Measurements from ENCODE around the gene TDRD9. TPM values are rescaled to one million over a fixed set of nuclear protein-coding genes. Genes with fewer than 3 reads are reported as not detected.
A peak's percentile ranks its signal among the peaks of the same experiment; 100 is the strongest.

Gene TDRD9
- total RNA-seq, 2 experiments from 2014 or later = 1.2 to 1.6 TPM

DNA sequence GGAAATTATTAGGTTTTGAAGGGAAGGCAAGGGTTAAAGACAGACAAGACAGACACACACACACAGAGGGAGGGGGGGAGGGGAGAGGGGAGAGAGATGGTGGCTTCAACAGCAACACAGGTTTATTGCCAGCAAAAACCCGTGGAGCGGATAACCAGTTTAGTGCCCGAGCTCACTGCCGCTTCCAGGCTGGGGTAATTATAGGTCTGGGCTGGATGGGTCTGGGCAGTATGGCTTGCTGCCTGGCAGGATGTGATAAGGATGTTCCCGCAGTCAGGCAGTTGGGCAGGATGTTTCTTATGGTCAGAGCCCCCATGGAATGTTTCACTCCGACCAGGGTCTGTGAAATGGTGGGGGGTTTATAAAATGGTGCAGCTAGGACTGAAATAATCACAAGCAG, 4.4 kb upstream of the TDRD9 start:
- DNase-seq = no peak
- TF ChIP-seq, protein P1, sequence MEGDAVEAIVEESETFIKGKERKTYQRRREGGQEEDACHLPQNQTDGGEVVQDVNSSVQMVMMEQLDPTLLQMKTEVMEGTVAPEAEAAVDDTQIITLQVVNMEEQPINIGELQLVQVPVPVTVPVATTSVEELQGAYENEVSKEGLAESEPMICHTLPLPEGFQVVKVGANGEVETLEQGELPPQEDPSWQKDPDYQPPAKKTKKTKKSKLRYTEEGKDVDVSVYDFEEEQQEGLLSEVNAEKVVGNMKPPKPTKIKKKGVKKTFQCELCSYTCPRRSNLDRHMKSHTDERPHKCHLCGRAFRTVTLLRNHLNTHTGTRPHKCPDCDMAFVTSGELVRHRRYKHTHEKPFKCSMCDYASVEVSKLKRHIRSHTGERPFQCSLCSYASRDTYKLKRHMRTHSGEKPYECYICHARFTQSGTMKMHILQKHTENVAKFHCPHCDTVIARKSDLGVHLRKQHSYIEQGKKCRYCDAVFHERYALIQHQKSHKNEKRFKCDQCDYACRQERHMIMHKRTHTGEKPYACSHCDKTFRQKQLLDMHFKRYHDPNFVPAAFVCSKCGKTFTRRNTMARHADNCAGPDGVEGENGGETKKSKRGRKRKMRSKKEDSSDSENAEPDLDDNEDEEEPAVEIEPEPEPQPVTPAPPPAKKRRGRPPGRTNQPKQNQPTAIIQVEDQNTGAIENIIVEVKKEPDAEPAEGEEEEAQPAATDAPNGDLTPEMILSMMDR (IDR thresholded peaks at IDR 0.05) = no peak
- Mint-ChIP-seq H3K27ac (no peak overlapping the region), H3K4me3 (no peak overlapping the region), H3K4me1 (ENCODE audit: low read depth) (peaks cover 9% of the 10 kb centered on the region), H3K36me3 (ENCODE audit: low read depth) (peaks cover 4% of the 10 kb centered on the region), H3K27me3 (peaks cover 8% of the 10 kb centered on the region), H3K9me3 (no peaks in the 10 kb centered on the region)
- ChIA-PET POLR2A (no interaction called here), CTCF (interaction anchor here (2.0 to 3.9 kb wide), 3 partner anchors 14 to 154 kb away, joined by 4 to 24 read pairs (median 9); no protein-coding TSS in a partner anchor)
- ATAC-seq = no peak
- intact Hi-C loops (cut with micrococcal nuclease) = no loop called here

DNA sequence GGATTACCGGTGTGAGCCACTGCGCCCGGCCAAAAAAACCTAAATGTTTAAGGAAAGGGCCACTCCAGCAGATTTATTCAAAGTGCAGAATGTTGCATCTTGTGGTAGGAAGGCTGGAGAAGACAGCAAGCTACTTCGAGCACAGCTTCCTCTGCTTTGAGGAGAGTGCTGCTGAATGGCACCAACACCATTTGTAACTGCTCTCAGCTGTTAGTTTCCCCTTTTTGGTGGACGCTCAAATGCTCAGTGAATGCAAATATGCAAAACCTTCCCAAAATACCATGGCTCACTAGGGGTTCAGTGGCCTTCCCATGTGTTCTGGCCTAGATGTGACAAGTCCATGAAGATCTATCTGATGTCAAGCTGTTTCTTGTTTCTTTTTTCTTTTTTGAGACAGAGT, 2.9 kb upstream of the TDRD9 start:
- Mint-ChIP-seq H3K27ac (no peak overlapping the region), H3K9me3 (no peaks in the 10 kb centered on the region), H3K36me3 (ENCODE audit: low read depth) (no peaks in the 10 kb centered on the region), H3K4me1 (ENCODE audit: low read depth) (peaks cover 4% of the 10 kb centered on the region), H3K27me3 (peaks cover 8% of the 10 kb centered on the region), H3K4me3 (no peak overlapping the region)
- intact Hi-C loops (cut with micrococcal nuclease) = no loop called here
- TF ChIP-seq, protein P1 (IDR thresholded peaks at IDR 0.05) = no peak
- POLR2A ChIA-PET = no interaction called here
- CTCF ChIA-PET = interaction anchor here (3.9 kb wide), 1 partner anchor 25 kb away, joined by 24 read pairs; no protein-coding TSS in a partner anchor
- ATAC-seq (no peak), DNase-seq (no peak)

DNA sequence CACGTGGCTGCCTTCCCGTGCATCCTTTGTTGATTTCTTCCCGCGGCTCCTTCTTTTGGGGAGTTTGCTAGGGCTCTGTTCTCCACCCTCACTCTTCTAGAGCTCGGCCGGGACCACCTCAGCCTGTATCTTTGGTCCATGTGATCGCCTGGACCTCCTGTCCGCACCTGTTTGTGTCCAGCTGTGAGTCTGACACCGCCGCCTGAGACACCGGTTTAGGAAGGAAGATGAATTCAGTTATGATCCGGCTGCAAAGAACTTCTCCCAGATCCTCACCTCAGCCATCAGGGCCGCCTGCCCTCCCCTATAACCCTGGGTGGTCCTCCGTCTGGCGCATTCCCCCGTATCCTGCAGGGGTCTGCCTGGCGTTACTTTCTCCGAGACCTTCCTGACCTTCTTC, 690 bp upstream of the TDRD9 start:
- no peak for DNase-seq
- Mint-ChIP-seq H3K27me3 (peaks cover 8% of the 10 kb centered on the region), H3K36me3 (ENCODE audit: low read depth) (no peaks in the 10 kb centered on the region), H3K9me3 (no peaks in the 10 kb centered on the region), H3K27ac (no peak overlapping the region), H3K4me1 (ENCODE audit: low read depth) (peaks cover 3% of the 10 kb centered on the region), H3K4me3 (no peak overlapping the region)
- TF ChIP-seq, protein P1 (IDR thresholded peaks at IDR 0.05) = no peak
- ChIA-PET POLR2A (no interaction called here), CTCF (interaction anchor here (1.4 kb wide), 1 partner anchor 27 kb away, joined by 4 read pairs; no protein-coding TSS in a partner anchor)
- intact Hi-C loops (cut with micrococcal nuclease) = no loop called here
- ATAC-seq = no peak

DNA sequence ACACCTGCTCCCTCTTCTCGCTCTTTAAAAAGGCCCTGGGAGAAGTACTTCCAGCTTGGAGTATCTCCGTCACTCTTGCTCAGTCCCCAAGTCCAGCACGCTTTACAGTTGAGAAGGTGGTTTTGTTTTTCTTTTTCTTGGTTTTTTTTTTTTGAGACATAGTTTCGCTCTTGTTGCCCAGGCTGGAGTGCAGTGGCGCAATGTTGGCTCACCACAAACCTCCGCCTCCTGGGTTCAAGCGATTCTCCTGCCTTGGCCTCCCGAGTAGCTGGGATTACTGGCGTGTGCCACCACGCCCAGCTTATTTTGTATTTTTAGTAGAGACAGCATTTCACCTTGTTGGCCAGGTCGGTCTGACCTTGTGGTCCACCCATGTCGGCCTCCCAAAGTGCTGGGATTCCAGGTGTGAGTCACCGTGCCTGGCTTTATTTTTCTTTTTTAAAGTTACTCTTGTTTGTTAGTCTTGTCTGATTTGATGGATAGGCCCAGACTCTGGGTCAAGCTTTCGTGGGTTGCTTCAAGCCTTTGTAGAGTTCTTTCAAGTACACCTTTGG, 1.9 kb downstream of the TDRD9 start:
- TF ChIP-seq, protein P1 (IDR thresholded peaks at IDR 0.05) = no peak
- H3K27ac Mint-ChIP-seq = no peak overlapping the region
- no peak for DNase-seq
- H3K36me3 Mint-ChIP-seq (ENCODE audit: low read depth) = no peaks in the 10 kb centered on the region
- ATAC-seq = no peak
- ChIA-PET CTCF (interaction anchor here (1.0 to 1.1 kb wide), 2 partner anchors 20 to 29 kb away, joined by 3 read pairs; no protein-coding TSS in a partner anchor), POLR2A (interaction anchor here (0.7 kb wide), 1 partner anchor 34 kb away, joined by 3 read pairs; no protein-coding TSS in a partner anchor)
- H3K4me1 Mint-ChIP-seq (ENCODE audit: low read depth) = peaks cover 3% of the 10 kb centered on the region
- intact Hi-C loops (cut with micrococcal nuclease) = no loop called here
- H3K9me3 Mint-ChIP-seq = no peaks in the 10 kb centered on the region
- H3K4me3 Mint-ChIP-seq = no peak overlapping the region
- peaks cover 3% of the 10 kb centered on the region for H3K27me3 Mint-ChIP-seq

DNA sequence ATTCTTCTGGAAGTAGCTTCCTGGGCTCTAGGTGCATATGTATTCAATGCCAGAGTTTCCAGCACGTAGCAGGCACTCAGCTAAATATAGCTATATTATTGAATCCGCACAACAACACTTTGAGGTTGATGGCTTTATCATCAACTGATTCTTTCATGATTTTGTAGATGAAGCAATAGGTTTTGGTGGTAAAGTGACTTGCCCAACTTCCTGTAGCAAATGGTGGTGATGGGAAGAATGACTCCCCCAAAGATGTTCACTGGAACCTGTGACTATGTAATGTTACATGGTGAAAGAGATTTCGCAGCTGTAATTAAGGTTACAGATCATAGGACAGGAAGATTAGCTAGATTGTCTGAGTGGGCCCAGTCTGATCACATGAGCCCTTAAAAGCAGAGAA, 3.2 kb downstream of the TDRD9 start:
- H3K27ac Mint-ChIP-seq = peak overlapping the region; percentile 40
- H3K4me1 Mint-ChIP-seq (ENCODE audit: low read depth) = peaks cover 3% of the 10 kb centered on the region
- ATAC-seq (peak; percentile 69), DNase-seq (no peak)
- TF ChIP-seq, protein P1 (IDR thresholded peaks at IDR 0.05) = no peak
- peaks cover 3% of the 10 kb centered on the region for H3K27me3 Mint-ChIP-seq
- ChIA-PET POLR2A (interaction anchor here (0.7 kb wide), 1 partner anchor 858 kb away, joined by 4 read pairs; no protein-coding TSS in a partner anchor), CTCF (interaction anchor here (0.9 to 1.3 kb wide), 3 partner anchors 10 to 31 kb away, joined by 3 to 6 read pairs (median 3); no protein-coding TSS in a partner anchor)
- no peaks in the 10 kb centered on the region for H3K36me3 Mint-ChIP-seq (ENCODE audit: low read depth)
- intact Hi-C loops (cut with micrococcal nuclease) = no loop called here
- H3K9me3 Mint-ChIP-seq = no peaks in the 10 kb centered on the region
- no peak overlapping the region for H3K4me3 Mint-ChIP-seq

Measured in activated CD8-positive, alpha-beta T cell treated with anti-CD3 and anti-CD28 coated beads for 36 hours (primary cell).